SIG-M5 (cell line): Measurements from ENCODE around the gene IFIT1.
"Not testable (repeated sequence)": the region's sequence is repeated elsewhere in the genome, so short reads cannot be mapped to it uniquely, and the experiment has no call there.

ENCODE experiments used
- DNase-seq: peaks from one replicate; lab custom pipeline; 2025; lab: John Stamatoyannopoulos, UW

Gene IFIT1

DNA sequence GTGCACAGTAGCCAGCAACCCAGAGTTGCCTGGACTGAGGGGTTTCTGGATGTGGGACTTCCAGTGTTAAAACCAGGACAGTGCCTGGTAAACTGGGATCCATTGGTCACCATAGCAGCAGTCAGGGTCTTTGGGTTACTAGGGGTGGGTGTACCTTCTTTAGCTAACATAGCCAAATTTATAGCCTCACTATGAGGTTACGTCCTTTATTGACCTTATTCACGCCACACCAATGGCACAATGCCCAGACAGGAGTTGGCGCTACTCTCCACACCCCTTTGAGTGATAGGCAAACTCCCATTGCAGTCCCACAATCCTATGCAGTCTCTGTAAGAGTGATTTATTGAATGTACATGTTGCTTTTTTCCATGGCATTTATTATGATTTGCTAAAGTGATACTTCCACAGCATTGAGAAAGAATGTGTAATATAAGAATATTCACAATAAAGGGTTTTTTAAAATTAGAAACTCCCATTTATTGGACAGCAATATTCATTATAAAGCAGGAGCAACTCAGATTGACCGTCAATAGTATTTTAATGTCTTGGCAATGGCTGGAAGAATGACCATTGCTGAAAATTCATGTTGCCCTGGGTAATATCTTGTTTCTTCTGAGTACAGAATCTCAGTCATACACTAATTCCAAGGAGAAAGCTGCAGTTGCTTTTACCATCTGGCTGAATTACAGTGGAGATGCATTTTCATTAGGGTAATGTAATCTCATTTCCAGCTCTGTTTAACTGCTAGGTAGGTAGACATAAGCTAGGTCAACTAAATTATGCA is 48.0 kb downstream of the IFIT1 start:
- DNase-seq = no peak

DNA sequence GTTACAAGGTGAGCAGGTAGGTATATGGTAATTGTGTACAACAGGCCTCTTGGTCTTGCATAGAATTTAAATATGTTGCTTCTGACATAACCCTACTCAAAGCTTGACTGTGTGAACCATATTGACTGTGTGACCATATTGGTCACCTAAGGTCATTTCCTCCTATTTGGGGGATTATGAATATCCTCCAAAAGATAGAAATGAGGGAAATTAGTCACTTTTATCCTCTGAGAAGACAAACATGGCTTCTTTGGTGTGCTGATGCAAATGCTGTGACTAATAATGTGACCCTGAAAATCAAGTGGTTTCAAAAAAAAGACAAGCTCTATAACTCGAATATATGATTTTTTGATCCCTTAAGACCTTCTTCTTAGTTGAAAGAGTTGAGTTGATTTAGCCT is 49.9 kb downstream of the IFIT1 start:
- no peak for DNase-seq

DNA sequence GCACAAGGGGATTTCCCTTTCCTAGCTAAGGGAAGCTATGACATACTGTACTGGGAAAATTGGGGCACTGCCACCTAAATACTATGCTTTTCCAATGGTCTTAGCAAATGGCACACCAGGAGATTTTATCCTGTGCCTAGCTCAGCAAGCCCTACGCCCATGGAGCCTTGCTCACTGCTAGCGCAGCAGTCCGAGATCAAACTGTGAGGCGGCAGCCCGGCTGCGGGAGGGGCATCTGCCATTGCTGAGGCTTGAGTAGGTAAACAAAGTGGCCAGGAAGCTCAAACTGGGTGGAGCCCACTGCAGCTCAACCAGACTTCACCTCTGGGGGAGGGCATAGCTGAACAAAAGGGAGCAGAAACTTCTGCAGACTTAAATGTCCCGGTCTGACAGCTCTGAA is 52.4 kb downstream of the IFIT1 start:
- DNase-seq = not testable (repeated sequence)

DNA sequence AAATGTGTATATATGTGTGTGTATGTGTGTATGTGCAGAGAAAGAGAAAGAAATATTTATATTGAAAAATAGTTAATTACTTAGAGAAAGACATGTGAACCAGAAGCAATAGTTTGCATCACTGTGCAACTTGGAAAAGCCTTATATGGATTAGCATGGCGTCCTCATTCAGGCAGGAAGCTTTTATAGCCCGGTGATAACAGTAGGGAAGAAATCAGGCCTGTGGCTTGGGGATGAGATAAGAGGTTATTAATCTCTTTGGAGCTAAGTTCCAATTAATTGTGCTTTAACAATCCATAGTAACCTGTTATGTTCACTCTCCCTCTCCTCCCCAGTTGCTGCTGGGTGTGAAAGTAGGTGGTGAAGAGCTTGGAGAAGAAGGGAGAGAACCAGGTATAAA is 58.5 kb downstream of the IFIT1 start:
- DNase-seq = no peak

DNA sequence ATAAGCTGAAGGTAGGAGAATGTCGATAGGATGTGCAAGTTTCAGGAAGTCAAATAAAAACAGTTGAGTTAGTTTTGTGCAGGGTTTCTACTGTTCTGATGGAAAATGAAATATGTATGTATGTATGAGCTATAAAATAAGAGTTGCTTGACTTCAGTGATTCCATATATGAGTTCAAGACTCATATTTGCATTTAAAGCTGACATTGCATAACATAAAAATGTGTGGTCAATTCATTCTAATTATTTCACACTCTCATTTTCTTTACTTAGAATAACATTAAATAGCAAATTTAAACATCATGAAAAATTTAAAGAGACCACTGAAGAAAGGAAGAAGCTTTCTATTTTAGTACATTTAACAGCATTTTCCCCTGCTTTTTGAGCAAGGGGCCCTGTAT is 59.8 kb downstream of the IFIT1 start:
- DNase-seq = no peak

DNA sequence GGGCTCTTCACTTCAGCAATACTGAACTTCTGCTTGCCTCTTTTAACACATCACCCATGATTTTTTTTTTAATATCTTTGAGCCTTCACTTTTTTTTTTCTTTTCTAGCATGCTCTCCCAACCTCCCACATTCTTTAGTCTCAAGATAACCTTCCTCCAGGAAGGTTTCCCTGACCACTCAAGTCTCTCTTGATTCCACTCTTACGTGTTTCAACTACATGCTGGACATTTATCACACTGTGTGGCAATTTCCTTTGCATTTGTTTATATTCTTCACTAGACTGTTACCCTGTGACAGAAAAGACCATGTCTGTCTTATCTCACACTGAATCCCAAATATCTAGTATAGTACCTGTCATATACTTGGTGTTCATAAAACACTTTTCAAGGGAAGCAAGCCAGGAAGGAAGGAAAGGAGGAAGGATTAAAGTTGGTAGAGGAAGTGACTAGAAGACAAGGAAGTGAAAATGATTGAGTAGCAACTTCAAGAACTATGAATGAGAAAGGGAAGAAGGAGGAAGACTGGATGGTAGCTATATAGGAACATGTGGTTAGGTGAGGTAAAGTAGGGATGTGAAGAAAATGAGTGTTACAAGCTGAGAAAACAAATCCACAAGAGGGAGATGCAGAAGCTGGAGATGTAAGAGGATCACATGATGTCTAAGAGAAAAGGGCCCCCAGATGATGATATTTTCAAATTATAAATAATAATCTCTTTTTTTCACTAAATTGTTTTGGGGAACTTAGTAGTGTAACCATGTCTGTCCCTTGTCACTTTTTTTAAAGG is 62.3 kb downstream of the IFIT1 start:
- no peak for DNase-seq
